Hepatocyte (in vitro differentiated cells): ENCODE results near the gene AGAP2. TPM values are rescaled to one million over a fixed set of nuclear protein-coding genes. Genes with fewer than 3 reads are reported as not detected.

Source experiments
- DNase-seq: peaks from one replicate; pipeline ENCODE4 v3.0.0-alpha.2; 2016; ENCODE audit warnings: low spot score
- H2AFZ ChIP-seq: fragments of 200-600 bp; sonication (generic); 2 replicates; pipeline ENCODE4 v1.6.0; 2016; ENCODE audit warnings: antibody characterized with exemption, mild to moderate bottlenecking
- H3K27ac ChIP-seq: fragments of 200-600 bp; sonication (generic); 2 replicates; pipeline ENCODE4 v1.5.1; 2016; ENCODE audit warnings: mild to moderate bottlenecking
- H3K27me3 ChIP-seq: fragments of 200-600 bp; sonication (generic); 2 replicates; pipeline ENCODE4 v1.6.1; 2016
- H3K36me3 ChIP-seq: fragments of 200-600 bp; sonication (generic); replicated peaks from 2 replicates; pipeline ENCODE4 v1.5.1; 2016; ENCODE audit warnings: low read depth; ENCODE audit not compliant: insufficient read depth
- H3K4me1 ChIP-seq: fragments of 200-600 bp; sonication (generic); 2 replicates; pipeline ENCODE4 v1.5.1; 2016; ENCODE audit warnings: mild to moderate bottlenecking, moderate library complexity; ENCODE audit not compliant: insufficient read depth
- H3K4me2 ChIP-seq: fragments of 200-600 bp; sonication (generic); 2 replicates; pipeline ENCODE4 v1.6.0; 2016
- H3K4me3 ChIP-seq: fragments of 200-600 bp; sonication (generic); 2 replicates; pipeline ENCODE4 v1.5.1; 2016; ENCODE audit warnings: mild to moderate bottlenecking
- H3K79me2 ChIP-seq: fragments of 200-600 bp; sonication (generic); 2 replicates; pipeline ENCODE4 v1.6.0; 2017; ENCODE audit warnings: mild to moderate bottlenecking
- H3K9me2 ChIP-seq: fragments of 200-600 bp; sonication (generic); replicated peaks from 2 replicates; pipeline ENCODE4 v1.6.0; 2017; ENCODE audit warnings: mild to moderate bottlenecking; ENCODE audit not compliant: insufficient read depth
- H3K9me3 ChIP-seq: fragments of 200-600 bp; sonication (generic); 2 replicates; pipeline ENCODE4 v1.5.1; 2016; ENCODE audit warnings: low read depth, mild to moderate bottlenecking
- H4K20me1 ChIP-seq: fragments of 200-600 bp; sonication (generic); 2 replicates; pipeline ENCODE4 v1.6.0; 2016; ENCODE audit warnings: mild to moderate bottlenecking; ENCODE audit not compliant: insufficient read depth, poor library complexity, severe bottlenecking
- CTCF ChIP-seq: fragments of 200-600 bp; sonication (generic); IDR thresholded peaks from 2 replicates; pipeline ENCODE4 v1.5.1; 2016; ENCODE audit warnings: antibody characterized with exemption, mild to moderate bottlenecking; ENCODE audit not compliant: poor library complexity
- EZH2 ChIP-seq: fragments of 200-600 bp; sonication (generic); IDR thresholded peaks from 2 replicates; pipeline ENCODE4 v1.6.1; 2016; ENCODE audit warnings: antibody characterized with exemption, mild to moderate bottlenecking, borderline replicate concordance
- EZH2phosphoT487 ChIP-seq: fragments of 200-600 bp; sonication (generic); IDR thresholded peaks from one replicate; pipeline ENCODE4 v1.6.1; 2018; ENCODE audit warnings: antibody characterized with exemption, mild to moderate bottlenecking, low read depth, moderate library complexity; ENCODE audit not compliant: unreplicated experiment, severe bottlenecking
- WGBS: methylation state at CpG from one replicate; pipeline ENCODE4 v1.1.6; 2016; ENCODE audit warnings: low lambda C conversion rate; ENCODE audit errors: missing lambda C conversion rate; 5-methylcytosine and 5-hydroxymethylcytosine counted together
- polyA plus RNA-seq: library from polyadenylated mRNA; unstranded; fragments of >200 nt; fragmentation: Nextera tagmentation; extraction: Ambion mirVana; gene quantifications from 2 replicates; pipeline ENCODE4 v1.2.1, GENCODE V29; 2016
- total RNA-seq: library from RNA; depleted of rRNA; stranded (reverse); fragments of >200 nt; gene quantifications from 2 replicates; pipeline ENCODE4 v1.2.3, GENCODE V29; 2014

The AGAP2 gene
- total and polyA plus RNA-seq, 2 experiments from 2014 or later: 0.04 to 0.33 TPM

- Histone ChIP-seq H3K27me3 (no peaks in the 10 kb centered on the region), H3K4me3 (no peak overlapping the region), H3K9me3 (no peaks in the 10 kb centered on the region), H3K4me2 (no peak overlapping the region), H2AFZ (no peak overlapping the region), H3K79me2 (peaks cover 26% of the 10 kb centered on the region), H3K9me2 (no peaks in the 10 kb centered on the region), H3K27ac (no peak overlapping the region), H4K20me1 (peaks cover 3% of the 10 kb centered on the region), H3K4me1 (peaks cover 8% of the 10 kb centered on the region), H3K36me3 (no peaks in the 10 kb centered on the region)
- TF ChIP-seq EZH2 (no peak), EZH2phosphoT487 (no peak), CTCF (no peak)
- no peak for DNase-seq
- 87% methylated on average over 3 of the region's 3 CpGs for WGBS
These were observed 42.7 kb upstream of the AGAP2 start for GRCh38 chr12:57781244-57781643.

GRCh38 chr12:57780284-57780897, 41.8 kb upstream of the AGAP2 start:
- H3K9me3 ChIP-seq: no peaks in the 10 kb centered on the region
- H3K4me1 ChIP-seq: peaks cover 8% of the 10 kb centered on the region
- peaks cover 21% of the 10 kb centered on the region for H3K79me2 ChIP-seq
- H4K20me1 ChIP-seq: peaks cover 3% of the 10 kb centered on the region
- H2AFZ ChIP-seq: no peak overlapping the region
- DNase-seq: no peak
- H3K9me2 ChIP-seq: no peaks in the 10 kb centered on the region
- H3K27me3 ChIP-seq: no peaks in the 10 kb centered on the region
- 97% methylated on average over 4 of the region's 4 CpGs for WGBS
- no peak overlapping the region for H3K4me3 ChIP-seq
- no peaks in the 10 kb centered on the region for H3K36me3 ChIP-seq
- H3K4me2 ChIP-seq: no peak overlapping the region
- H3K27ac ChIP-seq: no peak overlapping the region
- TF ChIP-seq EZH2: no peak
- TF ChIP-seq EZH2phosphoT487: no peak
- no peak for TF ChIP-seq CTCF

GRCh38 chr12:57779736-57780135, 41.2 kb upstream of the AGAP2 start:
- TF ChIP-seq CTCF (no peak), EZH2phosphoT487 (no peak), EZH2 (no peak)
- H3K4me2 ChIP-seq: no peak overlapping the region
- WGBS: 78% methylated on average over 1 of the region's 1 CpG

GRCh38 chr12:57777911-57778310, 39.4 kb upstream of the AGAP2 start:
- Histone ChIP-seq H3K4me2 (no peak overlapping the region), H2AFZ (no peak overlapping the region), H3K36me3 (no peaks in the 10 kb centered on the region), H3K4me3 (no peak overlapping the region), H3K27ac (no peak overlapping the region), H3K79me2 (peaks cover 6% of the 10 kb centered on the region), H3K9me3 (no peaks in the 10 kb centered on the region), H3K9me2 (no peaks in the 10 kb centered on the region), H4K20me1 (no peaks in the 10 kb centered on the region), H3K27me3 (no peaks in the 10 kb centered on the region), H3K4me1 (peaks cover 5% of the 10 kb centered on the region)
- DNase-seq: no peak
- TF ChIP-seq EZH2phosphoT487: no peak
- no peak for TF ChIP-seq EZH2
- no peak for TF ChIP-seq CTCF
- WGBS: 98% methylated on average over 7 of the region's 7 CpGs

More at GRCh38 chr12:57779736-57780135, 41.2 kb upstream of the AGAP2 start:
- Histone ChIP-seq H3K9me2 (no peaks in the 10 kb centered on the region), H3K36me3 (no peaks in the 10 kb centered on the region), H3K27me3 (no peaks in the 10 kb centered on the region), H3K4me1 (peaks cover 8% of the 10 kb centered on the region), H2AFZ (no peak overlapping the region), H3K27ac (no peak overlapping the region), H3K4me3 (no peak overlapping the region), H3K79me2 (peaks cover 19% of the 10 kb centered on the region), H3K9me3 (no peaks in the 10 kb centered on the region), H4K20me1 (peaks cover 3% of the 10 kb centered on the region)
- no peak for DNase-seq
